ENCODE measurements around the gene CCDC124.
"Not testable (repeated sequence)": the region's sequence is repeated elsewhere in the genome, so short reads cannot be mapped to it uniquely, and the experiment has no call there.

The CCDC124 gene

DNA sequence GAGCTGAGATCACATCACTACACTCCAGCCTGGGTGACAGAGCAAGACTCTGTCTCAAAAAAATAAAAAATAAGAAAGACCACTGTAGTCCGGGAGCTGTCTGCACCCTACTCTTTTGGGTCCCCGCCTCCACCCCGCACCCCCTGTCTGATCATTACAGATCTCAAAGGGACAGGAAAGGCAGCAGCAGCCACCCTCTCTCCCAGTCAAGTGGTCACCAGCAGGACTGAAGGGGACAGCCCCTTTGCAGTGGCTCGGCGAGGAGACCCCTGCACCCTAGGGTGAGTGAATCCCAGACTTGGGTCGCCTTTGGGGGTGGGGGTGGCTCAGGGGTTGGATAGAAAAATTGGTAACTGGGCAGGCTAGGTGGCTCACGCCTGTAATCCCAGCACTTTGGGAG, 21.6 kb downstream of the CCDC124 start:
- DNase-seq, result no peak

DNA sequence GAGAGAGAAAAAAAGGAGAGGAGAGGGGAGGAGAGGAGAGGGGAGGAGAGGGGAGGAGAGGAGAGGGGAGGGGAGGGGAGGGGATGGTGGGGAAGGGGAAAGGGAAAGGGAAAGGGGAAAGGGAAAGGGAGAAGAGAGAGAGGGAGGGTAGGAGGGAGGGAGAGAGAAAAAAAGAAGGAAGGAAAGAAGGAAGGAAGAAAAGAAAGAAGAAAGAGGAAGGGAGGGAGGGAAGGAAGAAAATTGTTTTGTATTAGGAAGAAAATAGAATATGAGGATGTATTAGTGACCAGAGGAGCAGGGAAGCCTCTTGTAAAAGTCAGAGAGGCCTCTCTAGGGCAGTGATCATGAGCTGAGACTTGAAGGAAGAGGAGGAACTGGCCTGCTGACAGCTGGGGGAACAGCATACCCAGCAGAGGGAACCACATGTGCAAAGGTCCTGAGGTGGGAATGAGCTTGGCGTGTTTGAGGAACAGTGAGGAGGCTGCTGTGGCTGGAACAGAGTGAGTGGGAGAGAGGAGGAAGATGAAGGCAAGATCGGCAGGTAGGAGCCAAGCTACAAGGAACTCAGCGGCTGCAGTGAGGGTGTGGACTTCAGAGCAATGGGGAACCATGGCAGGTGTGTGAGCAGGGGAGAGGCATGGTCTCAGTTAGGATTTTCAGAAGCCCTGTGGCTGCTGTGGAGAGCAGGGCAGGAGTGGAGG, 24.5 kb downstream of the CCDC124 start:
- DNase-seq, result no peak

DNA sequence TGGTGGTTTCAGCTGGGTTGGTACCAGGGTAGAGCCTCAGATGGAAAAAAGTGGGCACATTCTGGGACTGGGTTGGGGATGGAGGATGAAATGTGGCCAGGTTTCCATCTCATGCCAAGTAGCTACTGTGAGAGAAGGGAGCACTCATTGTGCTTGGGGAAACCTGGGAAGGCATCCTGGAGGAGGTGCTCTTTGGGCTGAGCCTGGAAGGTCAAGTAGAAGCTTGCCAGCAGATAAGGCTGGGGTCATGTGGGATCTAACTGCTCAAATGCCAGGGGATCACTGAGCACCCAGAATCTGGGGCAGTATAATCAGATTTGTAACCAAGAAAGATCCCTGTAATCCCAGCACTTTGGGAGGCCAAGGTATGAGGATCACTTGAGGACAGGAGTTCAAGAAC, 25.1 kb downstream of the CCDC124 start:
- DNase-seq, result no peak

DNA sequence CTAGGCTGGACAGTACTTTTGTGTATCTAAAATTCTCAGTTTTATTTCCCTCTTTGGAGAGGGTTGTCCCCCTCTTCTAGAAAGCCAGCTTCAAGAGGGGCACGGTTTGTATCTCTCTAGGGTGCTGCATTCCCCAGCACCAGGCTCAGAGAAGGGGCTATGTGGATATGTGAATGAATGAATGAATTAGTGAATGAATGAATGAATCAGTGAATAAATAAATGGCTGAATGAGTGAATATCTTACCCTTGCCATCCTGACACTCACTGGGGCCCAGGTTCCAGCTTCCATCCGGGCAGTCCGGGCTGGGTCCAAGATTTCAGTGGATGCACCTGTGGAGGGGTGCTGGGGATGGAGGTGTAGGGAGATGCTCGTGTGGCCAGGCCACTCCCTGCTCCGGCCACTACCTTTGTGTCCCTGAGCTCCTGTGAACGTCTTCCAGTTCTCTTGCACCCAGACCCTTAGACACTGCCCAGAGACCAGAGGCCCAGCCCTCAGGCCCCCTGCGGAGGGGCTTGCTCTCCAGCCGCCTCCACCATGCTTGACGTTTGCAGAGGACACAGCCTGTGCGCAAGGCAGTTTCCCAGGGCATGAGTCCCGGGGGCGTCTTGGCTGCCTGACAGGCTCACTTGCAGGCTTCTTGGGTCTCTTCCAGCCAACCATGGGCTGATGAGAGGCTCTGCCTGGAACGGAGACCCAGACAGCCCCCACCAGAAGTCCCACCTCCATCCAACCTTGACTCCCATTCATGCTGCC, 31.3 kb downstream of the CCDC124 start:
- no peak for DNase-seq

DNA sequence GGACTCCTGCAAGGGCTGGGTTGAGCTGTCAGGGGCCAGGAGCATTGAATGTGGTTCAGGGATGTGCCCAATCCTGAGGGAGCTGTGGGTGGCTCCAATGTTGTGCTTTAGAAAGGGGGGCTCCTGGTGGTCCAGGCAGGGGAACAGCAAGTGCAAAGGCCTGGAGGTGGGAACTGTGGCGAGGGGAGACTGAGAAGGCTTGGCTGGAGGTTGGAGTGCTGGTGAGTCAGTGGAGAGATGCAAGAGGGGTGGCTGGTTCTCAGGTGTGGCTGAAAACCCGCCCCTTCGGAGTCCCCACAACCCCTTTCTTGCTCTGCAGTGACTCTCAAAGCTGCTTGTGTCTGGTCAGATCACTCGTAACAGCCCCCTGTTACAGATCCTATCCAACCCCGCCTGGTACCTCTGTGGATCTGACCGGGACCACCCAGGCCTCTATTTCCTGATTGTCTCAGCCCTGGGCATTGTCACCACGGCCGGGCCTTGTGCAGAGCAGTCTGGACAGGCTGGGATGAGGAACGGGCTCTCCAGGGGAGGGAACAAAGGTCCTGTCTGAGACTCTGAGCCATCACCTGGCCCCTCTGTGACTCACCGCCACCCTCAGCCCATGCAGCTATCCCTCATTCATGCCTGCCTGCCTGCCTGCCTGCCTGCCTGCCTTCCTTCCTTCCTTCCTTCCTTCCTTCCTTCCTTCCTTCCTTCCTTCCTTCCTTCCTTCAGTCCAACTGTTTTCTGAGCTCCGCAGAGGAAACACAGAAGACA, 32.7 kb downstream of the CCDC124 start:
- no peak for DNase-seq

DNA sequence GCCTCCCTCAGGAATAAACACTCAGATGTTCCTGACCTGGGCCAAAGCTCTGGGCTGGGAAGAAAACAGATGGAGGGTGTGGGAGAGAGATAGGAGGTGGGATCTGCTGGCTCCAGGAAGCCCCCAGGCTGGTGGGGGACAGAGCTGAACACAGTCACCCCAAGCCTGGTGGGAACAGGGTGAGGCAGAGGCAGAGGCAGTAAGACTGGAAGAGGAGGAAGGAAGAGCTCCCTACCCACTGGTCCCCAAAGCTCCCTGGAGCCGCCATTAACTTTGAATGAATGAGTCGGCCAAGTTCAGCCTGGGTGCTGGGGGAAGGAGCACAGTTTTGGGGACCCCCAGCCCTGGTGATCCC, 33.3 kb downstream of the CCDC124 start:
- no peak for DNase-seq

DNA sequence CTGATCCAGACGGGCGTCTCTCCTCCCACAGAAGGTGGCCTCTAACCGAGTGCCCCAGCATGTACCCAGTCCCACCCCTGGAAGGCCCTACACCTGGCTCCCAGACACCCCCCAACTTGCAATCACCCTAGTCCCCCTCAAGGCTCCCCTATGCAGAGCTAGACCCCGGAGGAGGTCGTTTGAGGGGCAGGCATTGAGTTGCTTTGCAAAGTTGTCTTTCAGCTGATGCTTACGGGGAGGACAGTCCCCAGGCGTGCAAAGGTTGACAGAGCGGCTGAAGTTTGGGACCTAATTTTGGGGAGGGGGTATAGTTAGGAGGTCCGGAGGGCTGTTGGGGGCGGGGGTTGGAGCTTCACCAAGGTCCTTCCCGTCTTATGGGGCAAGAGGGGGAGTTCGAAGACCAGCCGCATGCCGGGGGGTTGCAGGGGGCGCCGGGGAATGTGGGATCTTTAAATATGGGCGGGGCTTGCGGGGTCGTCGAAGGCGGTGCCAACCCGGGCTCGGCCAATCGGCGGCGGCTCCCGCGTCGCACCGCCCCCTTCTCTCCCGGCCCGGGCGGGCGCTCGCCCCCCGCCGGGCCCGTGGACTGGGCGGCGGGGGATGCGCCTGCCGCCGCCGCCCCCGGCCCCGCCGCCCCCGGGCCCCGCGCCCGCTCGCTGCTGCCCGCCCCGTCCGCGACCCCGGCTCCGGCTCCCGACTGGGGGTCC, 33.9 kb downstream of the CCDC124 start, which contains the start of gene KCNN1:
TSS of gene KCNN1 (plus strand) at position 558 of the 707 bp plus-strand sequence. CDS start 6,782 bp downstream, outside the sequence.
- no peak for DNase-seq

DNA sequence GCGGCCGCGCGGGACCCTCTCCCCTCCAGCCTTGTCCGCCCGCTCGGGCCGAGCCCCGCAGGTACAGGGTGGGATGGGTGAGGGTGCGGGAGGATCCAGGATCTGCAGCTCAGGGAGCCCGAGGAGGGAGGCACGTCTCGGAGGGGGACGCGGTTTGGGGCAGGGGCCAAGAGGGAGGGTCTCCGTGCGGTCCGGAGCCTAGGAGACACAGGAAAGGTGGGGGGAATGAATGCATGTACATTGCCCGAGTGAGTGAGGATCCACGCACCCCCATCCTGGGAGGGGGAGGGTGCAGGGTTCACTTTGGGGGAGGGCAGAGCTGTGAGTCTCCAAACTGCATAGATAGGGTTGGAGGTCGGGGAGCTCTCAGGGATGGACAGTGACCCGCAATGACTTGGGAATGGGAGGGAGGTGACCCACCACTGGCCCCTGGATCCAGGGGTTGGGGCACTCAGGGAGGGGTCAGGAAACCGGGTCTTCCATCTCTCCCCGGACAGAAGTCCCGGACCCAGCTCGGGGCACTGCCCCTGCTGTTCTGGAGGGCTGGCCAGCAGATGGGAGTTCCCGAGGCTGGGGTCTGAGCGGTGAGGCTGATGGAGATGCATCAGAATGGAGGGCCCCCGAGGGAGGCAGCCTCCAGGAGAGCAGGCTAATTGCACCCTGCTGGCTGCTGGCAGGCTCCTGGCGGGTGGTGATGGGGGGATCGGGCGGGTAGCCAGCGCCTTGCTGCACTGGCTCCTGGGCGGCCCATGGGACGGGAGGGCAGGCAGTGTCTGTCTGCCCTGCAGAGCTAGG, 34.6 kb downstream of the CCDC124 start:
- no peak for DNase-seq

DNA sequence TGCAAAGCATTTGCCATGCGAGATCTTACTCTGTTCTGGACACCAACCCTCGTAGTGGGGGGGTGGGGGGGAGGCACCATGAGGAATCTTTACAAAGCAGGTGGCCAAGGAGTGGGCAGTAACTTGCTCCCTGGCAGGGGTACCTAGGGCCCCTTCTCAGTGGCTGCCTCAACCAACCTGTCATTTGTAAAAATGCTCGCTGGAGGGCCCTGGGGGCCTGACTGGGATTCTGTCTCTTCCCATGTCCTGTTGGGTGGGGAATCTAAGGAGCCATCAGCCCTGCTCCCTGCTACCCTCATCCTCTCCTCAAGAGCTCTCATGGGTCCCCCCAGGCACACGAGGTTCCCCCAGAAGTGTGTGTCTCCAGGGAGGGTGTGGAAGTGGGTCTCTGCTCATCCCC, 35.5 kb downstream of the CCDC124 start:
- no peak for DNase-seq

DNA sequence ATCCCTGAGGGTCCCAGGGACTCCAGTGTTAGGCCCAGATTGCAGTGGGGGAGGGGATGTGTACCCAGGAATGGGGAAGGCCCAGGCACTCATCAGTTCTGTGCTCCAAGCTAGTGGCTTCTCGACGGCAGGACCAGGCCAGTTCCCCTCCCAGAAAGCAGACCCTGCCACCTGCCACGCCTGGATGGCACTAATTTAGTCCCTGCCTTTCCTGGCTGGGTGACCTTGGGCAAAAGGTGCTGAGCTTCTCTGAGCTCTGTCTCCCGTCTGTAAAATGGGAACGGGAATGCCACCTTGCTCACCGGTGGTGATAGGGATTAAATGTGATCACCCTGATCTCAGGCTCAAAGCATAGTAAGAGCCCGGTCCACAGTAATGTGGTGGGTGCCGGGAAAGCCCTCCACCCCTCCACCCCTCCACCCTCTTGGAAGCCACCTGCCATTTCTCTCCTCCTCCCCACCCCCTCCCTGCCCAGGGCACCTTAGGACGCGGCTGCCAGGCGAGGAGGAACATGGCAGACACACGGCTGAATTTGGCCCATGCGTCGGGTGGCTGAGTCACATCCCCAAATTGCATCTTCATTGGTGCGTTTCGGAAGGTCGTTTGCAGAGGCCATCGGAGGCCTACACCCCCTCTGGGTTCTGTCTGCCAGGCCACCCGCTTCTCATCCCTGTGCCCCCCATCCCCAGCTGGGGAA, 36.4 kb downstream of the CCDC124 start:
- no peak for DNase-seq

DNA sequence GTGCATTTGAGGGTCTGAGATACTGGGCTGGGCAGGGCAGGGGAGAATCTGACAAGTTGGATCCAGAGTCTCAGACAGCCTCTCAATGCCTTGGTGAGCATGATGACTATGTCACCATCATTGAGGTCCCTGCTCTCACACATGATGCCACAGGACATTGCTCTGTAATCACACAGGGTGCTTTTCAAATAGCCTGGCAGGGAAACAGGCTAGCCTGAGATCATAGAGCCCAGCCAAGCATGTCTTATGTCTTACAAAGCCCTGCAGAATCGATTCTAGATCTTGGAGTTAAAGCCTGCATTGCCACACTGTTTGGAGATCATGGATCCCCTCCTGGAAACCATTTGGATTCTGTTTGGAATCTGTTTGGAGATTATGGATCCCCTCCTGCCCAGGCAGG, 39.4 kb downstream of the CCDC124 start:
- DNase-seq, result no peak

DNA sequence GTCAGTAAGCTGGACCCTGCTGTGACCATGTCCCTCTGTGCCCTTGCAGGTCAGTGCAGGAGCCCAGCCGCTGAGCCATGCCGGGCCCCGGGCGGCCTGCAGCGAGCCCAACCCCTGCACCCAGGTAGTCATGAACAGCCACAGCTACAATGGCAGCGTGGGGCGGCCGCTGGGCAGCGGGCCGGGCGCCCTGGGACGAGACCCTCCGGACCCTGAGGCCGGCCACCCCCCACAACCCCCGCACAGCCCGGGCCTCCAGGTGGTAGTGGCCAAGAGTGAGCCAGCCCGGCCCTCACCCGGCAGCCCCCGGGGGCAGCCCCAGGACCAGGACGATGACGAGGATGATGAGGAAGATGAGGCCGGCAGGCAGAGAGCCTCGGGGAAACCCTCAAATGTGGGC, 40.9 kb downstream of the CCDC124 start:
- DNase-seq, result no peak

DNA sequence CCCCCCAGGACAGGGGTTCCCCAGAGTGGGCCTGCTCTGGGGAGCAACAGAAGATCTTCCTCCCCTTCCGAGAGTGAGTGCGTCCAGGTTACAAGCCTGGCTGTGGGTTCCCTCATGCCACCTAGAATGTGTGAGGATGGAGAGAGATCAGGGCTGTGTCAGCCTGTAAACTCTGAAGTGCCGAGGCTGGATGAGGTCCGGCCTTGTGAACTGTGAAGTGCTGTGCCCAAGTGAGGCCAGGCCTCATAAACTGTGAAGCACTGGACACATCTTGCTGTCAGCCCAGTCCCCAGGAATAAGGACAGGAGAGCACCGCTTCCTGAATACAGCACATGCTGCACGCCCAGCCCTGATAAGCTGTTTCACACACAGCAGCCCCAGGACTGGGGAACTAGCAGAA, 41.7 kb downstream of the CCDC124 start:
- no peak for DNase-seq

DNA sequence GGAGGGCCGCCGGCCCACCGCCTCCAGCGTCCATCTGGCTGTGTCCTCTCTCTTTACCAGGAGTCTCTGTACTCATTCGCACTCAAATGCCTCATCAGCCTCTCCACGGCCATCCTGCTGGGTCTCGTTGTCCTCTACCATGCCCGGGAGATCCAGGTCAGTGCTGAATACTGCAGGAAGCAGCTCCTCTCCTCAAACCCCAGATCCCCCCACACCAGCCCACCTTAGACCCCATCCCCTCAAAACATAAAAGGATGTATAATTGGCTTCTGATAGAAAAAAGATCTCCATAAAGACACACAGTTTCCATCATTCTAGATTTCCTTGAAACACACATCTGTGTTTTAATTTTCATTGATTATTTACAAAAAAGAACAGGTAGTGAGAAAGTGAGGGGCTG, 42.2 kb downstream of the CCDC124 start:
- DNase-seq, result no peak

DNA sequence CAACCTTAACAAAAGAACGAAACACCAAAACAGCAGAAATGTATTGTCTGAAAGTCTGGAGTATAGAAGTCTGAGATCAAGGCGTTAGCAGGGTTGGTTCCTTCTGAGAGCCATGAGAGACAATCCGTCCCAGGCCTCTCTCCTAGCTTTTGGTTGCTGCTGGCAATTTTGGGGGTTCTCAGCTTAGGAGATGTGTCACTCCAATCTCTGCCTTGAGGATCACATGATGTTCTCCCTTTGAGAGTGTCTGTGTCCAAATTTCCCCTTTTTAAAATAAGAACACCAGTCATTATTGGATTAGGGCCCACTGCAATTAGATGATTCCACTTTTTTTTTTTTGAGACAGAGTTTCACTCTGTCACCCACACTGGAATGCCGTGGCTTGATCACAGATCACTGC, 44.2 kb downstream of the CCDC124 start:
- no peak for DNase-seq

DNA sequence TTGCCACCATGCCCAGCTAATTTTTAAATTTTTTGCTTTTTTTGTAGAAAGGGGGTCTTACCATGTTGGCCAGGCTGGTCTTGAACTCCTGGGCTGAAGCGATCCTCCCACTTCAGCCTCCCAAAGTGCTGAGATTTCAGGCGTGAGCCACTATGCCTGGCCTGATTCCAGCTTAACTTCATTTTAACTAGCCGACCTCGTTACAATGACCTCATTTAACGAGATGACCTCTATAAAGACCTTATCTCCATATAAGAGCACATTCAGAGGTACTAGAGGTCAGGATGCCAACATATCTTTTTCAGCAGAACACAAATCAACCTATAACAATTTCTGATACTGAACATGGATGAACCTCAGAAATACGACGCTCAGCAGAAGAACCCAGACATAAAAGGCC, 44.7 kb downstream of the CCDC124 start:
- DNase-seq, result no peak

DNA sequence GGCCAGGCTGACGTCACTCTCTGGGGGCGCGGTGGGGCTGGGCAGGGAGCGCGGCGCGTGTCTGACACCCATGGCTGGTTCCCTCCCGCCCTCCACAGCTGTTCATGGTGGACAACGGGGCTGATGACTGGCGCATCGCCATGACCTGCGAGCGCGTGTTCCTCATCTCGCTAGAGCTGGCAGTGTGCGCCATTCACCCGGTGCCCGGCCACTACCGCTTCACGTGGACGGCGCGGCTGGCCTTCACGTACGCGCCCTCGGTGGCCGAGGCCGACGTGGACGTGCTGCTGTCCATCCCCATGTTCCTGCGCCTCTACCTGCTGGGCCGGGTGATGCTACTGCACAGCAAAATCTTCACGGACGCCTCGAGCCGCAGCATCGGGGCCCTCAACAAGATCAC, 48.8 kb downstream of the CCDC124 start:
- DNase-seq, result no peak

DNA sequence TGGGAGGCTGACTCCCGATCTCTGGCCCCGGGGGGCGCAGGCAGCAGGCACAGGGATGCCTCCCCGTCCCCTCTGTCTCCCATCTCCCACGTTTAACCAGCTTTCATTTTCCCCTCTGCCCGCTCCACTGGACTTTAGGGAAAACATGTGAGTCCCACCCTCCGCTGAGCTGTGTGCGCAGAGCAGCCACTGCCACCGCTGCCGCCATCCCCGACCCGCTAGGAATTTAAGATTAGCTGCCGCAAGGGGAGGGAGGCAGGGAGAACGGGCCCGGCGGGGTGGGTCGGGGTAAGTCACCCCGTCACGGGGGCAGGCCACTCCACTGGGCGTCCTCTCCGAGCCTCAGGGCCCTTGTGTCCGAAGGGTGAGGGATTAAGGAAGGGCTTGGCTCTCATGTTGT, 49.6 kb downstream of the CCDC124 start:
- no peak for DNase-seq

DNA sequence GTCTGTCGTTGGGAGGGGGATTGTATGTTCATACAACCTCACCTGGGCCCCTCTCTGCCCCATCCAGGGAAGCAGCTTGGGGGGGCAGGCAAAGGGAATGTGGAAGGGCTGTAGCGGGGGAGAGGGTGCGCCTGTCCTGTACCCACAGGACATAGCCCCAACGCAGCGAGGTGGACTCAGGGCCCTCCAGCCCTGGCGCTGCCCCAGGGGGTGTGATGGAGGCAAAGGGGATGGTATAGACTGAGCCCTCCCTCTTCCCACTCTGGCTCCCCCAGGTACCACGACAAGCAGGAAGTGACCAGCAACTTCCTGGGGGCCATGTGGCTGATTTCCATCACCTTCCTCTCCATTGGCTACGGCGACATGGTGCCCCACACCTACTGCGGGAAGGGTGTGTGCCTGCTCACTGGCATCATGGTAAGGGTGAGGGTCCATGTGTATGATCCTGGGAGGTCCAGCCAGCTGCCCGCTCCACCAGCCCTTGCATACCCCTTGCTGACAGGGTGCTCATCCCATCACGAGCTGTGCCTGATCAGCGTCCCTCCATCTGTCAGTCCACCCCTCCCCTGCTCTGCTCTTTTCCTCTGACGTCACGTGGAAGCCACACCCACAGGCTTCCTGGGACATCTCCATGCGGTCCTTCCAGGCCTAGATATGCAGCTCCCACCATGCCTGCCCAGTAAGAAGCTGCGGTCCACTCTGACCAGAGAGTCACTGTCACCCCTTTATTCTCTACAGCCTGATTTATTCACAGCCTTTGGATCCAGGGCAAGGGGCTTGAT, 52.4 kb downstream of the CCDC124 start:
- no peak for DNase-seq

DNA sequence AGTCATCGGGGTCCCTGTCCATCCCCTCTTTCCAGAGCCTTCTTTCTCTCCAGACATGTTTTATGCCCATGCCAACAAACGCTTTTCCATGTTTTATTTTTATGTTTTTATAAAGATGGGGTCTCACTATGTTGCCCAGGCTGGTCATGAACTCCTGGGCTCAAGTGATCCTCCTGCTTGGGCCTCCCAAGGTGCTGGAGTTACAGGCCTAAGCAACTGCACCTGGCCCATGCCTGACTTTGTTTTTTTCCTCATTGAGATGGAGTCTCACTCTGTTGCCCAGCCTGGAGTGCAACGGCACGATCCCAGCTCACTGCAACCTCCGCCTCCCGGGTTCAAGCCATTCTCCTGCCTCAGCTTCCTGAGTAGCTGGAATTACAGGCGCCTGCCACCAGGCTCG, 53.8 kb downstream of the CCDC124 start:
- not testable (repeated sequence) for DNase-seq

DNA sequence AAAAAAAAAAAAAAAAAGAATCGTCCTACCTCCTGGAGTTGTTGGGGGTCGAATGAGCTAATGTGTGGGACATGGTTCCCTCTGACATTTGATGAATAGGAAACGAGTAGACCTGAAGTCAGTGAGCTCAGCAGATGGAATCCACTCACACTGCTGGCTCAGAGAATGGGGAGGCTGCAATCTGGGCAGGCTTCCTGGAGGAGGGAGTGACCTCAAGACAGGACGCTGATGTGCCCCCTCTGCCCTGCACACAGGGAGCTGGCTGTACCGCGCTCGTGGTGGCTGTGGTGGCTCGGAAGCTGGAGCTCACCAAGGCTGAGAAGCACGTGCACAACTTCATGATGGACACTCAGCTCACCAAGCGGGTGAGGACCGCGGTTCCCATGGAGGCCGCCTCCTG, 55.3 kb downstream of the CCDC124 start:
- DNase-seq, result no peak

Data from NCI-H526 (cell line).